ENCODE data around the gene S1PR4.

S1PR4 gene

DNA sequence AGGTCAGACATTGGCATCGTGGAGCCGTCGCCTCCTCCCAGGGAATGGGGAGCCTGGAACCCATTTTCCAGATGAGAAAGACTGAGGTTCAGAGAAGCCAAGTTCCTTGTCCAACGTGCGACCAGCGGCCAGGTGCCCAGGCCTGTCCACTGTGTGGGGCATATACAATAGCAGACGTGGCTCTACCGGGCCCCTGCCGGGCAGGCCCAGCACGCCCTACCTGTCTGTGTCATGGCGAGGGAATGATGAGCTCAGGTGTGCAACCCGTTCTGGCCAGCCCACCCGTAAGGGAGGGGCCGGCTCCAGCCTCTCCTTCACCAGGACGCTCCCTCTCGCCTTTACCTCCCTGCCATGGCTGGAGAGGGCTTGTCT lies 41.9 kb upstream of the S1PR4 start:
- TF ChIP-seq, protein P1, sequence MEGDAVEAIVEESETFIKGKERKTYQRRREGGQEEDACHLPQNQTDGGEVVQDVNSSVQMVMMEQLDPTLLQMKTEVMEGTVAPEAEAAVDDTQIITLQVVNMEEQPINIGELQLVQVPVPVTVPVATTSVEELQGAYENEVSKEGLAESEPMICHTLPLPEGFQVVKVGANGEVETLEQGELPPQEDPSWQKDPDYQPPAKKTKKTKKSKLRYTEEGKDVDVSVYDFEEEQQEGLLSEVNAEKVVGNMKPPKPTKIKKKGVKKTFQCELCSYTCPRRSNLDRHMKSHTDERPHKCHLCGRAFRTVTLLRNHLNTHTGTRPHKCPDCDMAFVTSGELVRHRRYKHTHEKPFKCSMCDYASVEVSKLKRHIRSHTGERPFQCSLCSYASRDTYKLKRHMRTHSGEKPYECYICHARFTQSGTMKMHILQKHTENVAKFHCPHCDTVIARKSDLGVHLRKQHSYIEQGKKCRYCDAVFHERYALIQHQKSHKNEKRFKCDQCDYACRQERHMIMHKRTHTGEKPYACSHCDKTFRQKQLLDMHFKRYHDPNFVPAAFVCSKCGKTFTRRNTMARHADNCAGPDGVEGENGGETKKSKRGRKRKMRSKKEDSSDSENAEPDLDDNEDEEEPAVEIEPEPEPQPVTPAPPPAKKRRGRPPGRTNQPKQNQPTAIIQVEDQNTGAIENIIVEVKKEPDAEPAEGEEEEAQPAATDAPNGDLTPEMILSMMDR (IDR thresholded peaks at IDR 0.05; ENCODE audit: extremely low read depth, insufficient read depth, missing control alignments): no peak
- in situ Hi-C loops (cut with MboI; ENCODE audit: low pct_unique_long_range_greater_than_20kb, low sequenced_read_pairs, unreplicated experiment): no loop called here
- no peak for DNase-seq (ENCODE audit: low spot score)

DNA sequence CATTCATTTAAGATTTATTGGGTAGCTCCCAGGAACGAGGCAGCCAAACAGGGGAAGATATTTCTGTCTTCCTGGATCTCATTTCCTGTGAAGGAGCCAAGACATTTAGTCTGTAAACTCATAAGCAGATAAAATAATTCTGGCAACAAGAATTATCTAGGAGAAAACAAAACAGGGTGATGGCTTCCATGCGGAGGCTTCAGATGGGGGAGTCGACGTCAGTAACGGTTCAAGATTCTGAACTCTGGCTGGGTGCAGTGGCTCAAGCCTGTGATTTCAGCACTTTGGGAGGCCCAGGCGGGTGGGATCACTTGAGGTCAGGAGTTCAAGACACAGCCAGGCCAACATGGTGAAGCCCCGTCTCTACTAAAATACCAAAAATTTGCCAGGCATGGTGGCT lies 41.5 kb upstream of the S1PR4 start:
- TF ChIP-seq, protein P1 (IDR thresholded peaks at IDR 0.05; ENCODE audit: extremely low read depth, insufficient read depth, missing control alignments): no peak
- DNase-seq (ENCODE audit: low spot score): no peak
- in situ Hi-C loops (cut with MboI; ENCODE audit: low pct_unique_long_range_greater_than_20kb, low sequenced_read_pairs, unreplicated experiment): no loop called here

DNA sequence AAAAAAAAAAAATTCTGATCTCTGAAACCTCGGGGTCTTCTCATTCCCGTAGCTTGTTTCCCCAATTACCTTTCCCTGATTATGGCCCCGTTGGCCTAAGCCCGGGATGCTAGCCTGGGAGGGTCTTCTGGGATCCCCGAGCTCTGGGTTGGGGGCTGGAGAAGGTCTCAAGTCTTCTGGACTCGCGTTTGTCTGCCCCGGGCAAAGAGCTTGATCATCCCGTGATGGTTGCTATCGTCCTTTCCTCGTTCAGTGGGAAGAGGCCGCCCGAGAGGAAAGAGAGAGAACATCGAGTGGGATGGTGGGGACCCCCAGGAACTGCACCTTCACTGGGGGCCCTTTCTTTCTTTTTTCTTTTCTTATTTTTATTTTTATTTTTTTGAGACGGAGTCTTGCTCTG lies 40.3 kb upstream of the S1PR4 start:
- in situ Hi-C loops (cut with MboI; ENCODE audit: low pct_unique_long_range_greater_than_20kb, low sequenced_read_pairs, unreplicated experiment): no loop called here
- no peak for DNase-seq (ENCODE audit: low spot score)
- TF ChIP-seq, protein P1 (IDR thresholded peaks at IDR 0.05; ENCODE audit: extremely low read depth, insufficient read depth, missing control alignments): no peak

DNA sequence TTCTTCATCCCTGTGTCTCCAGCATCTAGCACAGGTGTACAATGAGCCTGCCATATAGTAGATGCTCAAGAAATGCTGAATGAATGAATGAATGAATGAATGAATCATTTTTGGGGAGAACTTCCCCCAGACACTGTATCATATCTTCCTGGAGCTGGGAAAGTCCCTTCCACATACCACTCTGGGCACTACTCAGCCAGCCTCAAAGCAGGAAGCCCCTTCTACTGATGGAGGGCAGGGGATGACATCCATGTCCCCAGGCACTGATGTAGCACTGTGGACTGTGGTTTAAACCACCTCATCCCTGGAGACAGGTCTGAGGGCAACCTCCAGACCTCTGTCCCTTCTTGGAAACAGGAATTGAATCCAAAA lies 37.9 kb upstream of the S1PR4 start:
- DNase-seq (ENCODE audit: low spot score): no peak
- in situ Hi-C loops (cut with MboI; ENCODE audit: low pct_unique_long_range_greater_than_20kb, low sequenced_read_pairs, unreplicated experiment): no loop called here

DNA sequence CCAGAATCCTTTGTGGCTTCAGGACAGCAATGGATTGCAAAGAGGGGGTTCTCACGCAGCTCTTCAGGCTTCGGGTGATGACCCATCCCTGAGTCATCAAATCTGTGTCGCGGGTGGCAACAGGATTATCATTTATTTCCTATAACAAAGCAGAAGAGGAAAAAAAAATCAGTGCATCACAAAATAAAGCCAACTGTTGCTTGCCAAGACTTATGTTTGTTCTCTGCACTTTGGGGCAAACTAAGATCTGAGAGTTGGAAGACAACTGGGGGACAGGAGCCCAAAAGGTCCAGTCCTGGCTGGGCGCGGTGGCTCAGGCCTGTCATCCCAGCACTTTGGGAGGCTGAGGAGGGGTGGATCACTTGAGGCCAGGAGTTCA lies 36.3 kb upstream of the S1PR4 start:
- no peak for DNase-seq (ENCODE audit: low spot score)
- TF ChIP-seq, protein P1 (IDR thresholded peaks at IDR 0.05; ENCODE audit: extremely low read depth, insufficient read depth, missing control alignments): no peak
- in situ Hi-C loops (cut with MboI; ENCODE audit: low pct_unique_long_range_greater_than_20kb, low sequenced_read_pairs, unreplicated experiment): no loop called here

More for the DNA sequence above, 37.9 kb upstream of the S1PR4 start:
- TF ChIP-seq, protein P1 (IDR thresholded peaks at IDR 0.05; ENCODE audit: extremely low read depth, insufficient read depth, missing control alignments): no peak

DNA sequence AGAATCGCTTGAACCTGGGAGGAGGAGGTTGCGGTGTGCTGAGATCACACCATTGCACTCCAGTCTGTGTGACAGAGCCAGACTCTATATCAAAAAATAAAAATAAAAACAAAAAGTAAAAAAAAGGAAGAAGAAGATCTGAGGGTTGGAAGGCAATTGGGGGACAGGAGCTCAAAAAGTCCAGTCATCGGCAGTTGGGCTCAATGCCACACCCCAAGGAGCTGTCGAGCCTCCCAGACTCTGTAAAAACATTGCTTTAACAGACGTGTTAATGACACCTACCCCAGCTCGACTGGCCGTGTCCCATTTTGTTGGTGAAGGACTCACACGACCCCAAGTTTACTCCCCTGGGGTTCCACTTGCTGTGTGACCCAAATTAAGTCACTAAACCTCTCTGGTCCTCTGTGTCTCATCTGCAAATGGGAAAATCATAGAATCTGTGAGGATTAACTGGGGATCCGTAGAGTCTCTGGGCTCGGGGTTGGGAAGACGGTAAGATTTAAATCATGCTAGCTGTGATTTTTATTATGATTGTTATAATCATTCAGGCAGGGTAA lies 35.7 kb upstream of the S1PR4 start:
- TF ChIP-seq, protein P1 (IDR thresholded peaks at IDR 0.05; ENCODE audit: extremely low read depth, insufficient read depth, missing control alignments): no peak
- in situ Hi-C loops (cut with MboI; ENCODE audit: low pct_unique_long_range_greater_than_20kb, low sequenced_read_pairs, unreplicated experiment): no loop called here
- DNase-seq (ENCODE audit: low spot score): no peak

All from GM13977 (cell line).